ENCODE data around the gene SPATA19.

Gene SPATA19

DNA sequence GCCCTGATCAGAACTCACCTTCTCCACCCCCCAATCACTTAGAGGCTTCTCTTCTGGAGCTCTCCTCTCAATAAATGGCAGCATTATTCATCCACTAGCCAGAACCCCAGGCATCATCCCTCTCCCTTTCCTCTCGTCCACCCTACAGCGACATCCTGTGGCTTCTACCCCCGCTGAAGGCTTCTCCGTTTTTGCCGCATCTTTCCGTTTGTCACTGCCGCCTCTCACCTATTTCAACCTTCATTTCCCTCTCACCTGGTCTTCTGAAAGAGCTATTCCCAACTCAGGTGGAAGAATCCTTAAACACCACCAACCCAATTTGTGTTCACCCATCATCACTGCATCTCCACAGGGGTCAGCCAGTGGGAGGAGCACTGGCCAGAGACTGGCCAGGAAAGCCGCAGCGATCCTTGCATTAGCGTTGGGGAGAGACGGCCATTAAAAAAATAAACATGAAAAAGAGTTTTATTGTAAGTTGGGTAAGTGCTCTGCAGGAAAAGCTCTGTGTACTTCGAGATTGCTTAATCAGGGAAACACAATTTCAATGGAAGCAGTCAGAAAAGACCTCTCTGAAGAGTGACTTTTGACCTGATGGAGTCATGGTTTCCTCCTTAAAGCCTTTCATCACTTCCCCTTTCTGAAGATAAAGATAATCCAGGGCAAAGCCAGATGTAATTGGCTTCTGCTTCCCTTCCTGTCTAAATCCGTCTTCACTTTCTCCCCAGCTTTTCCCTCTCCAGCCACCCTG is 36.7 kb downstream of the SPATA19 start:
- TF ChIP-seq RARB (CRISPR knock-in tag; IDR thresholded peaks at IDR 0.05) (no peak), TOX (CRISPR knock-in tag; IDR thresholded peaks at IDR 0.05; ENCODE audit: borderline replicate concordance) (no peak), ARNTL (CRISPR knock-in tag; IDR thresholded peaks at IDR 0.05; ENCODE audit: borderline replicate concordance, low read depth) (no peak), GLIS3 (CRISPR knock-in tag; IDR thresholded peaks at IDR 0.05) (no peak), ZFP3 (CRISPR knock-in tag; IDR thresholded peaks at IDR 0.05) (no peak), CSDC2 (CRISPR knock-in tag; IDR thresholded peaks at IDR 0.05) (no peak), ZFP30 (CRISPR knock-in tag; IDR thresholded peaks at IDR 0.05) (no peak), ZNF565 (CRISPR knock-in tag; conservative IDR thresholded peaks at IDR 0.05; ENCODE audit: low read depth) (no peak)
- TF ChIP-seq, protein P1, sequence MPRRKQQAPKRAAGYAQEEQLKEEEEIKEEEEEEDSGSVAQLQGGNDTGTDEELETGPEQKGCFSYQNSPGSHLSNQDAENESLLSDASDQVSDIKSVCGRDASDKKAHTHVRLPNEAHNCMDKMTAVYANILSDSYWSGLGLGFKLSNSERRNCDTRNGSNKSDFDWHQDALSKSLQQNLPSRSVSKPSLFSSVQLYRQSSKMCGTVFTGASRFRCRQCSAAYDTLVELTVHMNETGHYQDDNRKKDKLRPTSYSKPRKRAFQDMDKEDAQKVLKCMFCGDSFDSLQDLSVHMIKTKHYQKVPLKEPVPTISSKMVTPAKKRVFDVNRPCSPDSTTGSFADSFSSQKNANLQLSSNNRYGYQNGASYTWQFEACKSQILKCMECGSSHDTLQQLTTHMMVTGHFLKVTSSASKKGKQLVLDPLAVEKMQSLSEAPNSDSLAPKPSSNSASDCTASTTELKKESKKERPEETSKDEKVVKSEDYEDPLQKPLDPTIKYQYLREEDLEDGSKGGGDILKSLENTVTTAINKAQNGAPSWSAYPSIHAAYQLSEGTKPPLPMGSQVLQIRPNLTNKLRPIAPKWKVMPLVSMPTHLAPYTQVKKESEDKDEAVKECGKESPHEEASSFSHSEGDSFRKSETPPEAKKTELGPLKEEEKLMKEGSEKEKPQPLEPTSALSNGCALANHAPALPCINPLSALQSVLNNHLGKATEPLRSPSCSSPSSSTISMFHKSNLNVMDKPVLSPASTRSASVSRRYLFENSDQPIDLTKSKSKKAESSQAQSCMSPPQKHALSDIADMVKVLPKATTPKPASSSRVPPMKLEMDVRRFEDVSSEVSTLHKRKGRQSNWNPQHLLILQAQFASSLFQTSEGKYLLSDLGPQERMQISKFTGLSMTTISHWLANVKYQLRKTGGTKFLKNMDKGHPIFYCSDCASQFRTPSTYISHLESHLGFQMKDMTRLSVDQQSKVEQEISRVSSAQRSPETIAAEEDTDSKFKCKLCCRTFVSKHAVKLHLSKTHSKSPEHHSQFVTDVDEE (CRISPR knock-in tag; IDR thresholded peaks at IDR 0.05) = no peak
- TF ChIP-seq, protein P2, sequence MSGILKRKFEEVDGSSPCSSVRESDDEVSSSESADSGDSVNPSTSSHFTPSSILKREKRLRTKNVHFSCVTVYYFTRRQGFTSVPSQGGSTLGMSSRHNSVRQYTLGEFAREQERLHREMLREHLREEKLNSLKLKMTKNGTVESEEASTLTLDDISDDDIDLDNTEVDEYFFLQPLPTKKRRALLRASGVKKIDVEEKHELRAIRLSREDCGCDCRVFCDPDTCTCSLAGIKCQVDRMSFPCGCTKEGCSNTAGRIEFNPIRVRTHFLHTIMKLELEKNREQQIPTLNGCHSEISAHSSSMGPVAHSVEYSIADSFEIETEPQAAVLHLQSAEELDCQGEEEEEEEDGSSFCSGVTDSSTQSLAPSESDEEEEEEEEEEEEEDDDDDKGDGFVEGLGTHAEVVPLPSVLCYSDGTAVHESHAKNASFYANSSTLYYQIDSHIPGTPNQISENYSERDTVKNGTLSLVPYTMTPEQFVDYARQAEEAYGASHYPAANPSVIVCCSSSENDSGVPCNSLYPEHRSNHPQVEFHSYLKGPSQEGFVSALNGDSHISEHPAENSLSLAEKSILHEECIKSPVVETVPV (CRISPR knock-in tag; IDR thresholded peaks at IDR 0.05) = no peak
- TF ChIP-seq, protein P3, sequence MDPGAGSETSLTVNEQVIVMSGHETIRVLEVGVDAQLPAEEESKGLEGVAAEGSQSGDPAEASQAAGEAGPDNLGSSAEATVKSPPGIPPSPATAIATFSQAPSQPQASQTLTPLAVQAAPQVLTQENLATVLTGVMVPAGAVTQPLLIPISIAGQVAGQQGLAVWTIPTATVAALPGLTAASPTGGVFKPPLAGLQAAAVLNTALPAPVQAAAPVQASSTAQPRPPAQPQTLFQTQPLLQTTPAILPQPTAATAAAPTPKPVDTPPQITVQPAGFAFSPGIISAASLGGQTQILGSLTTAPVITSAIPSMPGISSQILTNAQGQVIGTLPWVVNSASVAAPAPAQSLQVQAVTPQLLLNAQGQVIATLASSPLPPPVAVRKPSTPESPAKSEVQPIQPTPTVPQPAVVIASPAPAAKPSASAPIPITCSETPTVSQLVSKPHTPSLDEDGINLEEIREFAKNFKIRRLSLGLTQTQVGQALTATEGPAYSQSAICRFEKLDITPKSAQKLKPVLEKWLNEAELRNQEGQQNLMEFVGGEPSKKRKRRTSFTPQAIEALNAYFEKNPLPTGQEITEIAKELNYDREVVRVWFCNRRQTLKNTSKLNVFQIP (CRISPR knock-in tag; IDR thresholded peaks at IDR 0.05; ENCODE audit: borderline replicate concordance, low read depth) = no peak
- ATAC-seq = no peak

DNA sequence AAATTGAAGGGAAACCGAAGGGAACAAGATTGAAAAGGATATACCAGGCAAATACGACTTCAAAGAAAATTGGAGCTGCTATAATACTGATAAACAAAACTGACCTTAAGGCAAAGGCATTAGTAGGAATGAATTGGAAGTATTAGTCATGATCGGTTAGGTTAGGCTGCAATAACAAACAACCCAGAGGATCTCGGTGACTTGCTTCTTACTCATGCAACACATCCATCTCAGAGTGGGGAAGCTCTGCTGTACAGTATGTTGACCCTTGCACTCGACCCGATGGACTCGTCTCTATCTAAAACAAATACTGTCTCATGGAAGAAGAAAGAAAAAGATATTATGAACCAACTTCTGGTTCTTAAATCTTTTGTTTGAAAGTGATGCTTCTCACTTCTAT is 42.3 kb downstream of the SPATA19 start:
- ATAC-seq = no peak
- TF ChIP-seq, protein P4, sequence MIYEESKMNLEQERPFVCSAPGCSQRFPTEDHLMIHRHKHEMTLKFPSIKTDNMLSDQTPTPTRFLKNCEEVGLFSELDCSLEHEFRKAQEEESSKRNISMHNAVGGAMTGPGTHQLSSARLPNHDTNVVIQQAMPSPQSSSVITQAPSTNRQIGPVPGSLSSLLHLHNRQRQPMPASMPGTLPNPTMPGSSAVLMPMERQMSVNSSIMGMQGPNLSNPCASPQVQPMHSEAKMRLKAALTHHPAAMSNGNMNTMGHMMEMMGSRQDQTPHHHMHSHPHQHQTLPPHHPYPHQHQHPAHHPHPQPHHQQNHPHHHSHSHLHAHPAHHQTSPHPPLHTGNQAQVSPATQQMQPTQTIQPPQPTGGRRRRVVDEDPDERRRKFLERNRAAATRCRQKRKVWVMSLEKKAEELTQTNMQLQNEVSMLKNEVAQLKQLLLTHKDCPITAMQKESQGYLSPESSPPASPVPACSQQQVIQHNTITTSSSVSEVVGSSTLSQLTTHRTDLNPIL (CRISPR knock-in tag; IDR thresholded peaks at IDR 0.05; ENCODE audit: low read depth) = no peak
- TF ChIP-seq, protein P2 (CRISPR knock-in tag; IDR thresholded peaks at IDR 0.05) = no peak
- no peak for TF ChIP-seq RARB (CRISPR knock-in tag; IDR thresholded peaks at IDR 0.05)
- TF ChIP-seq, protein P1 (CRISPR knock-in tag; IDR thresholded peaks at IDR 0.05) = no peak
- no peak for TF ChIP-seq TCF4 (CRISPR knock-in tag; IDR thresholded peaks at IDR 0.05; ENCODE audit: borderline replicate concordance)
- TF ChIP-seq PPARA (CRISPR knock-in tag; IDR thresholded peaks at IDR 0.05; ENCODE audit: borderline replicate concordance) = no peak
- TF ChIP-seq ZFP30 (CRISPR knock-in tag; IDR thresholded peaks at IDR 0.05) = no peak
- TF ChIP-seq TOX (CRISPR knock-in tag; IDR thresholded peaks at IDR 0.05; ENCODE audit: borderline replicate concordance) = no peak
- TF ChIP-seq ISL1 (CRISPR knock-in tag; IDR thresholded peaks at IDR 0.05) = no peak
- TF ChIP-seq OSR1 (CRISPR knock-in tag; IDR thresholded peaks at IDR 0.05) = no peak
- TF ChIP-seq, protein P5, sequence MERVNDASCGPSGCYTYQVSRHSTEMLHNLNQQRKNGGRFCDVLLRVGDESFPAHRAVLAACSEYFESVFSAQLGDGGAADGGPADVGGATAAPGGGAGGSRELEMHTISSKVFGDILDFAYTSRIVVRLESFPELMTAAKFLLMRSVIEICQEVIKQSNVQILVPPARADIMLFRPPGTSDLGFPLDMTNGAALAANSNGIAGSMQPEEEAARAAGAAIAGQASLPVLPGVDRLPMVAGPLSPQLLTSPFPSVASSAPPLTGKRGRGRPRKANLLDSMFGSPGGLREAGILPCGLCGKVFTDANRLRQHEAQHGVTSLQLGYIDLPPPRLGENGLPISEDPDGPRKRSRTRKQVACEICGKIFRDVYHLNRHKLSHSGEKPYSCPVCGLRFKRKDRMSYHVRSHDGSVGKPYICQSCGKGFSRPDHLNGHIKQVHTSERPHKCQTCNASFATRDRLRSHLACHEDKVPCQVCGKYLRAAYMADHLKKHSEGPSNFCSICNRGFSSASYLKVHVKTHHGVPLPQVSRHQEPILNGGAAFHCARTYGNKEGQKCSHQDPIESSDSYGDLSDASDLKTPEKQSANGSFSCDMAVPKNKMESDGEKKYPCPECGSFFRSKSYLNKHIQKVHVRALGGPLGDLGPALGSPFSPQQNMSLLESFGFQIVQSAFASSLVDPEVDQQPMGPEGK (CRISPR knock-in tag; IDR thresholded peaks at IDR 0.05; ENCODE audit: borderline replicate concordance) = no peak
- TF ChIP-seq, protein P3 (CRISPR knock-in tag; IDR thresholded peaks at IDR 0.05; ENCODE audit: borderline replicate concordance, low read depth) = no peak
- no peak for TF ChIP-seq SNAI2 (CRISPR knock-in tag; IDR thresholded peaks at IDR 0.05)
- TF ChIP-seq GLIS3 (CRISPR knock-in tag; IDR thresholded peaks at IDR 0.05) = no peak
- no peak for TF ChIP-seq BACH2 (CRISPR knock-in tag; IDR thresholded peaks at IDR 0.05; ENCODE audit: borderline replicate concordance)
- TF ChIP-seq ZFP3 (CRISPR knock-in tag; IDR thresholded peaks at IDR 0.05) = no peak
- no peak for TF ChIP-seq ZNF8 (CRISPR knock-in tag; IDR thresholded peaks at IDR 0.05)
